Rectal smooth muscle tissue (tissue), 1 donor: ENCODE results near the gene RPS27A.
"Not testable (repeated sequence)": the region's sequence is repeated elsewhere in the genome, so short reads cannot be mapped to it uniquely, and the experiment has no call there.

Experiments
- H3K27ac ChIP-seq: one replicate; pipeline ENCODE4 v1.7.0; 2013; ENCODE audit warnings: low read depth, low read length, inconsistent platforms
- H3K27me3 ChIP-seq: one replicate; pipeline ENCODE4 v1.7.0; 2013; ENCODE audit warnings: low read length; ENCODE audit not compliant: control insufficient read depth, insufficient read depth
- H3K36me3 ChIP-seq: one replicate; pipeline ENCODE4 v1.7.0; 2013; ENCODE audit warnings: low read length; ENCODE audit not compliant: control insufficient read depth, insufficient read depth
- H3K4me1 ChIP-seq: one replicate; pipeline ENCODE4 v1.7.0; 2013; ENCODE audit warnings: low read length; ENCODE audit not compliant: control insufficient read depth, insufficient read depth
- H3K4me3 ChIP-seq: one replicate; pipeline ENCODE4 v1.7.0; 2013; ENCODE audit warnings: low read length
- H3K9ac ChIP-seq: one replicate; pipeline ENCODE4 v1.7.0; 2013; ENCODE audit warnings: low read length

Gene RPS27A

DNA sequence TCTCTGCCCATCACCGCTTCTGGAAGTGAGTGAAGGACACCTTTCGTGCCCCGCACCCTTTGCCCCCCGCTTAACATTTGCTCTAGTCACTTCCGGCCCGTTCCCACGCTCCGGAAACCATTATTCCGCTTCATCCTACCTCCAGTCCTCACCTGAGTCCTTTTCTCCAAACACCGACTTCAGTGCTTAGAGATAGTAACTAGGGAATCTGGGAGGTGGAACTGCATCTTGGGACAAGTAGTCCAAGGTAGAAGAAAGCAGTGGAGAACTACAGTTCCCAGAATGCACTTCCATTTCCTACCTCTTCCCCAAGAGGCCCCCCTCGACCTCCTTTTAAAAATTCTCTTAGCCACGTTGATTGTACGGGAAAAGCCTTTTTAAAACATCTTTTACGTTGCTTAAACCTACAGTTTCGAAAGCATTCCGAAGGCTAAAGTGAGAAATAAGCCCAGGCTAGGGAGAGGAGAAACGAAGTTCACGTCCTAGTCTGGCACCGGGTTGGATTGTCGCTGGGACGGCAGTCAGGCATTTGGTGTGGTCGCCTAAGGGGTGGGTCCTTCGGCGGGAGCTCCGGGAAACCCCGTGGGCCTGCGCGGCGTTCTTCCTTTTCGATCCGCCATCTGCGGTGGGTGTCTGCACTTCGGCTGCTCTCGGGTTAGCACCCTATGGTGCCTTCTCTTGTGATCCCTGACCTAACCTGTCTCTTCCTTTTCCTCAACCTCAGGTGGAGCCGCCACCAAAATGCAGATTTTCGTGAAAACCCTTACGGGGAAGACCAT, at the start of gene RPS27A, which contains the start of gene CLHC1:
Gene RPS27A, plus strand, starts transcription at position 605 of the 779 bp plus-strand sequence. Its CDS starts 137 bp downstream, at position 742.
Gene CLHC1, minus strand, starts transcription at position 210 of the 779 bp plus-strand sequence. CDS start 9,882 bp downstream, outside the sequence.
- H3K36me3 ChIP-seq, result peaks cover 17% of the 10 kb centered on the region
- peak within 1 kb of the TSS; percentile 96 for H3K27ac ChIP-seq
- peak within 1 kb of the TSS; percentile 96 for H3K4me3 ChIP-seq
- peaks cover 12% of the 10 kb centered on the region for H3K4me1 ChIP-seq
- peak within 1 kb of the TSS; percentile 98 for H3K9ac ChIP-seq
- H3K27me3 ChIP-seq, result no peaks in the 10 kb centered on the region

DNA sequence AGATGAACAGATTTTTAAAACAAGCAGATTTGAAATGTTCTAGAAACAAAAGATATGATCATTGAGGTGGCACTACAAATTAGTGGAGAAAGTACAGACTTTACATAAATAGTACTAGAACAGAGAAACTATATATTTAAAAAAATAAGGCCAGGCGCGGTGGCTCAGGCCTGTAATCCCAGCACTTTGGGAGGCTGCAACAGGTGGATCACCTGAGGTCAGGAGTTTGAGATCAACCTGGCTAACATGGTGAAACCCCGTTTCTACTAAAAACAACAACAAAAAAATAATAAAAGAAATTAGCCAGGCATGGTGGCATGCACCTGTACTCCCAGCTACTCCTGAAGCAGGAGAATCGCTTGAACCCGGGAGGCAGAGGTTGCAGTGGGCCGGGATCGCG, 45.7 kb upstream of the RPS27A start:
- not testable (repeated sequence) for H3K4me3 ChIP-seq, H3K4me1 ChIP-seq, H3K27ac ChIP-seq, H3K36me3 ChIP-seq, H3K9ac ChIP-seq, H3K27me3 ChIP-seq

DNA sequence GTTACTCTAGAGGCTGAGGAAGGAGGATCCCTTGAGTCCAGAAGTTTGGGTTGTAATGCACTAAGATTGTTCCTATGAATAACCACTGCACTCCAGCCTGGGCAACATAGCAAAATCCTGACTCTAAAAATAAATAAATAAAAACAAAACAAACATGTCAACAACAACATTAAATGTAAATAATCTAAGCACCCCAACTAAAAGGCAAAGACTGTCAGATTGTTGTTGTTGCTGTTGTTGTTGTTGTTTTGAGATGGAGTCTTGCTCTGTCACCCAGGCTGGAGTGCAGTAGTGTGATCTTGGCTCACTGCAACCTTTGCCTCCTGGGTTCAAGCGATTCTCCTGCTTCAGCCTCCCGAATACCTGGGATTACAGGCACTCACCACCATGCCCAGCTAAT, 40.6 kb upstream of the RPS27A start:
- H3K27ac ChIP-seq, H3K27me3 ChIP-seq, H3K4me3 ChIP-seq, H3K36me3 ChIP-seq, H3K9ac ChIP-seq, H3K4me1 ChIP-seq: not testable (repeated sequence)

DNA sequence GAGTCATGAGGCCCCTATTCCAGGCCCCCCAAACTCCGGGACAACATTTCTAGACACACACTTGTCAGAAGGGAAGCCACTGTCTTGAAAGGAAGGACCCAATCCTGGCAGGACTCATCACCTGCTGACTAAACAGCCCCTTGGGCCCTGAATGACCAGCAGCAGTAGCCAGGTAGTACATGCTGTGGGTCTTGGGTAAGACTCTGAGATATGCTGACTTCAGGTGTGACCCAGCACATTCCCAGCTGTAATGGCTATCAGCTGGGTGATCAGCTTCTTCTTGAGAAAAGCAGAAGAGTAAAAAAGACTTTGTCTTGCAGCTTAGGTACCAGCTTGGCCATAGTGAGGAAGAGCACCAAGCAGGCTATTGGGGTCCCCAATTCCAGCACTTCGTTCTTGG, 36.0 kb upstream of the RPS27A start:
- Histone ChIP-seq H3K4me3 (no peak overlapping the region), H3K27me3 (no peaks in the 10 kb centered on the region), H3K27ac (no peak overlapping the region), H3K36me3 (no peaks in the 10 kb centered on the region), H3K9ac (no peak overlapping the region), H3K4me1 (no peaks in the 10 kb centered on the region)

DNA sequence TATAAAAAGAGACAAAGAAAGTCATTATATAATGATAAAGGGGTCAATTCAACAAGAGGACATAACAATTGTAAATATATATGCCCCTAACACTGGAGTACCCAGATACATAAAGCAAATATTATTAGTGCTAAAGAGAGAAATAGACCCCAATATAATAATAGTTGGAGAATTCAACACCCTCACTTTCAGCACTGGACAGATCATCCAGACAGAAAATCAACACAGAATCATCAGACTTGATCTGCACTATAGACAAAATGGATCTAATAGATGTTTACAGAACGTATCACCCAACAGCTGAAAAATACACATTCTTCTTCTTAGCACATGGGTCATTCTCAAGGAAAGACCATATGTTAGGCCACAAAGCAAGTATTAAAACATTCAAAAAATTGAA, 32.1 kb upstream of the RPS27A start:
- Histone ChIP-seq H3K4me1 (no peaks in the 10 kb centered on the region), H3K27ac (no peak overlapping the region), H3K36me3 (no peaks in the 10 kb centered on the region), H3K27me3 (no peaks in the 10 kb centered on the region), H3K9ac (no peak overlapping the region), H3K4me3 (no peak overlapping the region)

DNA sequence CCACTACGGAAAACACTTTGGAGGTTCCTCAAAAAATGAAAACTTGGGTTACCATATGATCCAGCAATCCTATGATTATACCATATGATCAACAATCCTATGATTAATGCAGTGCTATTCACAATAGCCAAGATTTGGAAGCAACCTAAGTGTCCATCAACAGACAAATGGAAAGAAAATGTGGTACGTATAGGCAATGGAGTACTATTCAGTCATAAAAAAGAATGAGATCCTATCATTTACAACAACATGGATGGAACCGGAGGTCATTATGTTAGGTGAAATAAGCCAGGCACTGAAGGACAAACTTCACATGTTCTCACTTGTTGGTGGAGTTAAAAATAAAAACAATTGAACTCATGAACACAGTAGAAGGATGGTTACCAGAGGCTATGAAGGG, 28.0 kb upstream of the RPS27A start:
- Histone ChIP-seq H3K36me3 (no peaks in the 10 kb centered on the region), H3K4me1 (no peaks in the 10 kb centered on the region), H3K9ac (no peak overlapping the region), H3K4me3 (no peak overlapping the region), H3K27ac (no peak overlapping the region), H3K27me3 (no peaks in the 10 kb centered on the region)

DNA sequence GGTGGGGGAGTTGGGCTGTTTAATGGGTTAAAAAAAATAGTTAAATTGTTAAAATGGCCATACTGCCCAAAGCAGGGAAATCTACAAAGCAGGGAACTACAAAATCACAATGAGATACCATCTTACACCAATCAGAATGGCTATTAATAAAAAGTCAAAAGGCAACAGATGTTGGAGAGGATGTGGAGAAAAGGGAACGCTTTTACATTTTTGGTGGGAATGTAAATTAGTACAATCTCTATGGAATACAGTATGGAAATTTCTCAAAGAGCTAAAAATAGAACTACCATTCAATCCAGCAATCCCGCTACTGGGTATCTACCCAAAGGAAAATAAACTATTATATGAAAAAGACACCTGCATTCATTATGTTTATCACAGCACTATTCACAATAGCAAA, 27.5 kb upstream of the RPS27A start:
- Histone ChIP-seq H3K27ac (no peak overlapping the region), H3K4me3 (no peak overlapping the region), H3K27me3 (no peaks in the 10 kb centered on the region), H3K4me1 (no peaks in the 10 kb centered on the region), H3K36me3 (no peaks in the 10 kb centered on the region), H3K9ac (no peak overlapping the region)

DNA sequence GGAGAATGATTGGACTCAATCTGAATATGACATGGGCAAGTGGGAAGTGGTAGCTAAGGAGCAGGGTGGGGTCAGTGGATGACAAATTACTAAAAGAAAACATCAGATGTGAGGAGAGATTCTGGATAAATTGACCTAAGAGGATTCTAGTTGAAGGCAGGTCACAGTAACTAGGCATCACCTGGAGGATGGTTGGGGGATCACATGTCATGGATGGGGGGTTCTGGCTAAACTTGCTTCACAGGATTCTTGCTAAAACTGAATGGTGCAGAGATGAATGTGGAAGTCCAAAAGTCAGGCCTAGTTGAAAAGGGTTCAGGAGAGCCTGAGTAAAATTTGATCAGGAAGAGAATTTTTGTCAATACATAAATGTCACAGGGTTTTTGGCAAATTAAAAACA, 18.7 kb upstream of the RPS27A start:
- no peak overlapping the region for H3K9ac ChIP-seq
- H3K27me3 ChIP-seq, result no peaks in the 10 kb centered on the region
- H3K4me3 ChIP-seq, result no peak overlapping the region
- H3K4me1 ChIP-seq, result no peaks in the 10 kb centered on the region
- no peaks in the 10 kb centered on the region for H3K36me3 ChIP-seq
- H3K27ac ChIP-seq, result no peak overlapping the region

DNA sequence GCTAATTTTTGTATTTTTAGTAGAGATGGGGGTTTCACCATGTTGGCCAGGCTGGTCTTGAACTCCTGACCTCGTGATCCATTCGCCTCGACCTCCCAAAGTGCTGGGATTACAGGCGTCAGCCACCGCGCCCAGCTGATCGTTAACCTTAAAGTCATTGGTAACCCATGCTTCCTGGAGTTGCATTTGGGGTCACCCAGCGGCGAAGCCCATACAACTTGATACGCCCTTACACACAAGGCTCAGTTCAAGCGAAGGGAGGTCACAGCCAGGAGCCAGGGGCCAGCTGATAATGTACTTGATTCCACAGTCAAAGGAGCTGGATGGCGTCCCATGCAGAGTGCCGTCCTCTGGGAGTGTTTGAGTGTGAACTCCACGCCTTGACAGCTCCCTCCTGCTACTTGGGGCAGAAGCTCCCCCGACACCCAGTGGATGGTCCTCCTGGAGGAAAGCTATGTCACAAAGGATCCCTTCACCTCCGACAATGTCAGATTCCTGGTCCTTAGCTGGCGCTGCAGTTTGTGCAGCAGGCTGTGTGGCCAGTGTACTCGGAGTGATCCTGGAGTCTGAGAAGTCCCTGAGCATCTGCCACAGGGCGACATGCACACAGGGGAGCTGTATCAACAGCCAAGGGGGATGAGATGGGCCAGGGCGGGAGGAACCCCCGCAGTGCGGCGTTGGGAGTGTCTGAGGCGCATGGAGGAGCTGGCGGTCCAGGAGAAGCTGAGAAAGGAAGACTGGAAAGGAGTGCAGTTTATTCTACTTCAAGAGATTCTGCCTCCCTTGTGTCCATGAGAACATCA, 8.3 kb upstream of the RPS27A start:
- Histone ChIP-seq H3K9ac (no peak overlapping the region), H3K27ac (peak overlapping the region; percentile 95), H3K4me1 (peaks cover 5% of the 10 kb centered on the region), H3K4me3 (peak overlapping the region; percentile 84), H3K27me3 (no peaks in the 10 kb centered on the region), H3K36me3 (no peaks in the 10 kb centered on the region)

DNA sequence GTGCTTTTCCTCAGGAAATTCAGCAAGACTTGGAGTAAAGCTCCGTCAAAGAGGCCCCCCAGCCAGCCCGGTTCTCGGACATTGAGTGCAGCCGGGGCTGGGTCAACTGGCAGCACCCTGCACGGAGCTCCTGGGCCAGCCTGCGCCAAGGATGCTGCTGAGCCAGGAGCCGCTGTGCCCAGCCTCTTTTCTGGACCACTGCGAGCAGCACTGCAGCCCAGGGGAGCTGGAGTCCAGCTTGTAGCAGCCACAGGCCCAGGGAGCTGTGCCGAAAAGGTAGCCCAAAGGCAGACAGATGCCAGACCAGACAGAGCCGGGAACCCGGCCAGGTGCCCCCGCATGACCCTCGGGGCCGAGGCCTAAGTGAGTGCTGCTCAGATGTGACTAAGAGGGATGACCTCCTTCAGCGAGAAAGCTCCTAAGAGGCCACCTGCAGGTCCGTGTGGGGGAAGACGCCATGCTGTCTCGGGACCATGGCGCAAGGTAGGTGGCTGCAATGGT, 7.7 kb upstream of the RPS27A start:
- H3K27ac ChIP-seq, result no peak overlapping the region
- no peaks in the 10 kb centered on the region for H3K27me3 ChIP-seq
- H3K9ac ChIP-seq, result no peak overlapping the region
- peaks cover 5% of the 10 kb centered on the region for H3K4me1 ChIP-seq
- no peak overlapping the region for H3K4me3 ChIP-seq
- no peaks in the 10 kb centered on the region for H3K36me3 ChIP-seq

DNA sequence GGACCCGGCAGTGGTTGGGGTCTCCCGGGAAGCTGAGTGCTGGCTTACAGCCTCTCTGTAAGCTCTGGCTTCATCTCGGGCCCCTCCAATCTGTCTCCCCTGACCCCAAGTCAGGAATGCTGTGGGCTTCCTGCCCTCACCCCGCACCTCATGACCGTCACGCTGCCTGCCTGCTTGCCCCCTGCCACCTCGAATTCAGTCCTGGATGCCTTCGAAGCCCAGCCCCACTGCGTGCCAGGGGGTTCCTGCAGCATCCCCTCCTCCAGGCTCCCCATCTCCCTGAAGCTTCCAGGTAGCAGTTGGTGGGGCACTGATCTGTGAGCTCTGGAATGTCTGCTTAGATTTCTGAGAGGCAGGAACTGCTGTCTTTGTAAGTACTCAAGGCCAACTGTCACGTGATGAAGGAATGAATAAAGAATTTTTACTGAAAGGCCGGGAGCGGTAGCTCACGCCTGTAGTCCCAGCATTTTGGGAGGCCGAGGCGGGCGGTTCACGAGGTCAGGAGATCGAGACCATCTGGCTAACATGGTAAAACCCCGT, 6.9 kb upstream of the RPS27A start:
- Histone ChIP-seq H3K27ac (no peak overlapping the region), H3K36me3 (no peaks in the 10 kb centered on the region), H3K27me3 (no peaks in the 10 kb centered on the region), H3K9ac (no peak overlapping the region), H3K4me3 (no peak overlapping the region), H3K4me1 (peaks cover 5% of the 10 kb centered on the region)

DNA sequence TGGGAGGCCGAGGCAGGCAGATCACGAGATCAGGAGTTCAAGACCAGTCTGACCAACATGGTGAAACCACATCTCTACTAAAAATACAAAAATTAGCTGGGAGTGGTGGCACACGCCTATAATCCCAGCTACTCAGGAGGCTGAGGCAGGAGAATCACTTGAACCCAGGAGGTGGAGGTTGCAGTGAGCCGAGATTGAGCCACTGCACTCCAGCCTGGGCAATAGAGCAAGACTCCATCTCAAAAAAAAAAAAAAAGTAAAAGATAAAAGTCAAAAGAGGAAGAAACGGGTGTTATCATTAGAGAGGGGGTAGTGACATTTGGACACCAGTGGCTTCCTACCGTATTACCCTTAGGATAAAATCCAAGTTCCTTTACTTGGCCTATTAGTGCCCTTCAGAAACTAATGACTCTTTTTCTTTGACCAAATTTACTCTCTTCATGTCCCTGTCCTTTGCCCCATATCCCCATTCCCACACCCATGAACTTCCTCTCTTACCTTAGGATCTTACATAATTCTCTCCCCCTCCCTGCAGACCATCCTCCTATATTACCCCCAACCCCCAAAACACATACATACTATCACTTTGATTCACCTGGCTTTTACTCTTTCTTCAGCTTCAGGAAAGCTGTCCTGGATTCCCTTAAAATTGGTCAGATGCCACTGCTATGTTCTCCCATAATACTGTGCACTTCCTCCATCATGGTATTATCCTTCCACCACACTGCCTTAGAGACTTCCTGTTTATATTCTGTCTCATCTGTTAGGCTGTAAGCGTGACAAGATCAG, 4.9 kb upstream of the RPS27A start:
- not testable (repeated sequence) for H3K27me3 ChIP-seq, H3K4me3 ChIP-seq, H3K4me1 ChIP-seq, H3K27ac ChIP-seq, H3K36me3 ChIP-seq, H3K9ac ChIP-seq
